GM12801 (cell line): ENCODE data around the gene C1orf21.

Experiments used
- CTCF ChIP-seq: IDR thresholded peaks from one replicate; pipeline ENCODE4 v1.5.1; 2011; ENCODE audit warnings: control low read depth; ENCODE audit not compliant: insufficient read length; ENCODE audit errors: extremely low read depth

Gene C1orf21

GRCh38 chr1:184473176-184473966, 86.5 kb downstream of the C1orf21 start:
- no peak for TF ChIP-seq CTCF

GRCh38 chr1:184476187-184476586, 89.4 kb downstream of the C1orf21 start:
- no peak for TF ChIP-seq CTCF

GRCh38 chr1:184479435-184480167, 92.8 kb downstream of the C1orf21 start:
- TF ChIP-seq CTCF, result no peak

- no peak for TF ChIP-seq CTCF
Measured at GRCh38 chr1:184480736-184481135, 93.9 kb downstream of the C1orf21 start.

- no peak for TF ChIP-seq CTCF
Measured at GRCh38 chr1:184482136-184482535, 95.3 kb downstream of the C1orf21 start.

GRCh38 chr1:184483101-184483683, 96.4 kb downstream of the C1orf21 start:
- no peak for TF ChIP-seq CTCF

- no peak for TF ChIP-seq CTCF
Measured at GRCh38 chr1:184485751-184486723, 99.2 kb downstream of the C1orf21 start.
